ENCODE results near the gene VAPB. TPM values are rescaled to one million over a fixed set of nuclear protein-coding genes. Genes with fewer than 3 reads are reported as not detected.

Gene VAPB
- 10 to 100 TPM; 24.6 to 30.8 (median 29.4) TPM for total RNA-seq

GRCh38 chr20:58388882-58389323 is at the start of gene VAPB:
VAPB (plus strand) TSS chr20:58389229; CDS start chr20:58389460, 231 bp downstream.
- TF ChIP-seq POLR2A (IDR thresholded peaks at IDR 0.05) (peak; percentile 40 to 94), CTCF (IDR thresholded peaks at IDR 0.05) (peak in 2 of 6 experiments; percentile 7 to 15)
- H3K9me3 ChIP-seq = no peaks in the 10 kb centered on the region
- H3K27ac ChIP-seq = peak within 1 kb of the TSS; percentile 92 to 97 (median 96)
- no peaks in the 10 kb centered on the region for H3K36me3 ChIP-seq
- no peaks in the 10 kb centered on the region for H3K27me3 ChIP-seq
- peak within 1 kb of the TSS; percentile 69 to 97 (median 82) for H3K4me3 ChIP-seq
- peak; percentile 90 to 98 (median 97) for DNase-seq
- peaks cover 0 to 36% (median 9%) of the 10 kb centered on the region in 4 donors for H3K4me1 ChIP-seq

GRCh38 chr20:58339741-58340140 is 49.3 kb upstream of the VAPB start:
- TF ChIP-seq POLR2A (IDR thresholded peaks at IDR 0.05) (no peak), CTCF (IDR thresholded peaks at IDR 0.05) (no peak)
- Histone ChIP-seq H3K9me3 (no peaks in the 10 kb centered on the region), H3K27me3 (no peaks in the 10 kb centered on the region), H3K4me3 (no peak overlapping the region), H3K4me1 (no peaks in the 10 kb centered on the region), H3K36me3 (peaks cover 0 to 3% (median 0%) of the 10 kb centered on the region in 3 donors), H3K27ac (no peak overlapping the region)
- DNase-seq = no peak

- DNase-seq = no peak
- H3K27ac ChIP-seq = no peak overlapping the region
- no peaks in the 10 kb centered on the region for H3K4me1 ChIP-seq
- no peak overlapping the region for H3K4me3 ChIP-seq
- no peaks in the 10 kb centered on the region for H3K9me3 ChIP-seq
- H3K36me3 ChIP-seq = peaks cover 0 to 7% (median 0%) of the 10 kb centered on the region in 3 donors
- TF ChIP-seq POLR2A (IDR thresholded peaks at IDR 0.05) = no peak
- no peak for TF ChIP-seq CTCF (IDR thresholded peaks at IDR 0.05)
- no peaks in the 10 kb centered on the region for H3K27me3 ChIP-seq
These were observed 48.9 kb upstream of the VAPB start for GRCh38 chr20:58340151-58340550.

- Histone ChIP-seq H3K27me3 (no peaks in the 10 kb centered on the region), H3K9me3 (no peaks in the 10 kb centered on the region), H3K4me1 (no peaks in the 10 kb centered on the region), H3K36me3 (peaks cover 0 to 14% (median 0%) of the 10 kb centered on the region in 3 donors), H3K4me3 (no peak overlapping the region), H3K27ac (no peak overlapping the region)
- no peak for DNase-seq
- TF ChIP-seq CTCF (IDR thresholded peaks at IDR 0.05) (no peak), POLR2A (IDR thresholded peaks at IDR 0.05) (no peak)
These were observed 48.2 kb upstream of the VAPB start for GRCh38 chr20:58340853-58341252.

- no peak overlapping the region for H3K4me3 ChIP-seq
- peaks cover 0 to 24% (median 0%) of the 10 kb centered on the region in 3 donors for H3K36me3 ChIP-seq
- H3K4me1 ChIP-seq = no peaks in the 10 kb centered on the region
- no peak overlapping the region for H3K27ac ChIP-seq
- TF ChIP-seq POLR2A (IDR thresholded peaks at IDR 0.05) = no peak
- no peak for TF ChIP-seq CTCF (IDR thresholded peaks at IDR 0.05)
- DNase-seq = no peak
- H3K9me3 ChIP-seq = no peaks in the 10 kb centered on the region
- no peaks in the 10 kb centered on the region for H3K27me3 ChIP-seq
These were observed 46.7 kb upstream of the VAPB start for GRCh38 chr20:58342104-58342945.

All from Peyer's patch (tissue), 4 donors.